ENCODE data around the gene STYX. TPM values are rescaled to one million over a fixed set of nuclear protein-coding genes. Genes with fewer than 3 reads are reported as not detected.

The STYX gene
- total RNA-seq, 1 experiment from 2014 or later = 10.8 TPM

GRCh38 chr14:52808101-52808500, 78.1 kb downstream of the STYX start:
- Histone ChIP-seq H3K9me3 (ENCODE audit: insufficient read depth, low read depth) (no peaks in the 10 kb centered on the region), H3K27ac (no peak overlapping the region), H3K79me2 (ENCODE audit: low read depth) (no peaks in the 10 kb centered on the region), H3K27me3 (ENCODE audit: insufficient read depth, low read depth) (no peaks in the 10 kb centered on the region), H3K4me3 (no peak overlapping the region), H3K36me3 (ENCODE audit: low read depth) (no peaks in the 10 kb centered on the region), H3K4me2 (no peak overlapping the region), H2AFZ (no peak overlapping the region), H3F3A (ENCODE audit: insufficient read depth, low read depth) (no peaks in the 10 kb centered on the region), H4K20me1 (ENCODE audit: insufficient read depth) (no peaks in the 10 kb centered on the region), H3K9me2 (ENCODE audit: insufficient read depth) (no peaks in the 10 kb centered on the region), H3K4me1 (replicated peaks; ENCODE audit: insufficient read depth) (no peaks in the 10 kb centered on the region)
- POLR2A ChIA-PET (ENCODE audit: unreplicated experiment) = no interaction called here
- DNase-seq = no peak
- CTCF ChIA-PET = no interaction called here
- BruUV-seq (replicated peaks) = no TSS peak
- TF ChIP-seq EZH2 (IDR thresholded peaks at IDR 0.05; ENCODE audit: low read depth) (no peak), CTCF (conservative IDR thresholded peaks at IDR 0.05) (no peak)
- intact Hi-C loops (cut with micrococcal nuclease; ENCODE audit: unreplicated experiment) = no loop called here

- Histone ChIP-seq H3K79me2 (ENCODE audit: low read depth) (no peaks in the 10 kb centered on the region), H4K20me1 (ENCODE audit: insufficient read depth) (no peaks in the 10 kb centered on the region), H3K36me3 (ENCODE audit: low read depth) (no peaks in the 10 kb centered on the region), H3K4me1 (replicated peaks; ENCODE audit: insufficient read depth) (no peaks in the 10 kb centered on the region), H3K27ac (no peak overlapping the region), H3K9me2 (ENCODE audit: insufficient read depth) (no peaks in the 10 kb centered on the region), H3K9me3 (ENCODE audit: insufficient read depth, low read depth) (no peaks in the 10 kb centered on the region), H3K4me2 (no peak overlapping the region), H3F3A (ENCODE audit: insufficient read depth, low read depth) (no peaks in the 10 kb centered on the region; the same call in 1 of the 2 replicates), H3K27me3 (ENCODE audit: insufficient read depth, low read depth) (no peaks in the 10 kb centered on the region), H3K4me3 (no peak overlapping the region), H2AFZ (no peak overlapping the region)
- no peak for DNase-seq
- POLR2A ChIA-PET (ENCODE audit: unreplicated experiment) = no interaction called here
- intact Hi-C loops (cut with micrococcal nuclease; ENCODE audit: unreplicated experiment) = loop anchor here (2.0 kb wide), 1 partner anchor 485 kb away; no protein-coding TSS in a partner anchor
- no TSS peak for BruUV-seq (replicated peaks)
- no peak for TF ChIP-seq EZH2 (IDR thresholded peaks at IDR 0.05; ENCODE audit: low read depth)
- TF ChIP-seq CTCF (conservative IDR thresholded peaks at IDR 0.05) = no peak
- CTCF ChIA-PET = no interaction called here
Observed at GRCh38 chr14:52821805-52822250, 91.9 kb downstream of the STYX start.

DNA sequence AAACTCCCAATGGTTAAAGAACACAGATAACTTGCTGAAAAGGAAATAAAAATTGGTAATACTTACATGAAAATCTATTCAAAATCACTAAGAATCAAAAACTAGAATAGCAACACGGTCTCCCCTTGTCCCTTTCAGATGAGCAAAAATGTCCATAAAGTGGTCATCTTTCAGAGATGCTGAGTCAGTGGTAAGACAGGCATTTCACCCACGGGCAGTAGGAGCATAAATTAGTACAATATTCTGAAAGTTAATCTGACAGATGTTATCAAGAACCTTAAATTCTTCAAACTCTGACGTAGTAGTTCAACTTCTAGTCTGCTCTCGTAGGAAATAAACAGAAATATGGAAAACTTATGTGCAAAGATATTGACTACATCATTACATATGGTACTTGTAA, 94.5 kb downstream of the STYX start:
- Histone ChIP-seq H3K9me3 (ENCODE audit: insufficient read depth, low read depth) (no peaks in the 10 kb centered on the region), H3K36me3 (ENCODE audit: low read depth) (no peaks in the 10 kb centered on the region), H3K4me2 (no peak overlapping the region), H3F3A (ENCODE audit: insufficient read depth, low read depth) (no peaks in the 10 kb centered on the region; the same call in 1 of the 2 replicates), H3K4me1 (replicated peaks; ENCODE audit: insufficient read depth) (no peaks in the 10 kb centered on the region), H4K20me1 (ENCODE audit: insufficient read depth) (no peaks in the 10 kb centered on the region), H3K9me2 (ENCODE audit: insufficient read depth) (no peaks in the 10 kb centered on the region), H2AFZ (no peak overlapping the region), H3K79me2 (ENCODE audit: low read depth) (no peaks in the 10 kb centered on the region), H3K27me3 (ENCODE audit: insufficient read depth, low read depth) (no peaks in the 10 kb centered on the region), H3K4me3 (no peak overlapping the region), H3K27ac (no peak overlapping the region)
- POLR2A ChIA-PET (ENCODE audit: unreplicated experiment) = no interaction called here
- intact Hi-C loops (cut with micrococcal nuclease; ENCODE audit: unreplicated experiment) = no loop called here
- no peak for DNase-seq
- CTCF ChIA-PET = interaction anchor here (0.7 to 1.8 kb wide), 3 partner anchors 10 to 136 kb away, joined by 3 to 8 read pairs (median 5); no protein-coding TSS in a partner anchor
- BruUV-seq (replicated peaks) = no TSS peak
- TF ChIP-seq CTCF (conservative IDR thresholded peaks at IDR 0.05) (no peak), EZH2 (IDR thresholded peaks at IDR 0.05; ENCODE audit: low read depth) (no peak)

Other genes starting within 250 kb of the STYX start
- gene TXNDC16, start 177.7 kb upstream of the STYX start, total RNA-seq (2021) = 5.7 and 7.9 TPM in 2 replicates
- gene GPR137C, start 177.3 kb upstream of the STYX start, total RNA-seq (2021) = 1.1 and 1.2 TPM in 2 replicates
- 83.6 and 83.9 TPM in 2 replicates for gene ERO1A, start 34.6 kb upstream of the STYX start, total RNA-seq (2021)
- 83.0 and 96.5 TPM in 2 replicates for gene PSMC6, start 23.0 kb upstream of the STYX start, total RNA-seq (2021)
- 43.2 and 45.2 TPM in 2 replicates for gene GNPNAT1, start 61.4 kb downstream of the STYX start, total RNA-seq (2021)
- gene FERMT2, start 220.9 kb downstream of the STYX start, total RNA-seq (2021) = 9.0 and 9.7 TPM in 2 replicates